GM12801 (cell line): Measurements from ENCODE around the gene PACSIN2.

ENCODE experiments used
- CTCF ChIP-seq: IDR thresholded peaks from one replicate; pipeline ENCODE4 v1.5.1; 2011; ENCODE audit warnings: control low read depth; ENCODE audit not compliant: insufficient read length; ENCODE audit errors: extremely low read depth

PACSIN2 gene

GRCh38 chr22:43002202-43002586, 12.8 kb downstream of the PACSIN2 start:
- no peak for TF ChIP-seq CTCF

GRCh38 chr22:43001271-43002201, 13.4 kb downstream of the PACSIN2 start:
- TF ChIP-seq CTCF, result no peak

- TF ChIP-seq CTCF, result no peak
Observed at GRCh38 chr22:43000441-43001175, 14.3 kb downstream of the PACSIN2 start.

GRCh38 chr22:42997582-42998090, 17.3 kb downstream of the PACSIN2 start:
- no peak for TF ChIP-seq CTCF

- no peak for TF ChIP-seq CTCF
Observed at GRCh38 chr22:42996646-42997365, 18.1 kb downstream of the PACSIN2 start.

- no peak for TF ChIP-seq CTCF
Observed at GRCh38 chr22:42994917-42995562, 19.9 kb downstream of the PACSIN2 start.
